Subcutaneous abdominal adipose tissue (tissue), 5 donors: ENCODE data around the gene MIER3.
A peak's percentile ranks its signal among the peaks of the same experiment; 100 is the strongest.

Source experiments
- H3K27ac ChIP-seq: one replicate; pipeline ENCODE4 v1.7.0; 2013; ENCODE audit warnings: low read depth, mild to moderate bottlenecking, inconsistent platforms, low read length, moderate library complexity
- H3K27me3 ChIP-seq, 5 donors: one replicate each; pipeline ENCODE4 v1.7.0; 2013; ENCODE audit warnings: low read length in 5 of 5, inconsistent platforms in 1 of 5; ENCODE audit not compliant: control insufficient read depth in 5 of 5, insufficient read depth in 4 of 5
- H3K36me3 ChIP-seq, 5 donors: one replicate each; pipeline ENCODE4 v1.7.0; 2013; ENCODE audit warnings: low read length in 5 of 5; ENCODE audit not compliant: control insufficient read depth in 5 of 5, insufficient read depth in 5 of 5
- H3K4me1 ChIP-seq, 5 donors: one replicate each; pipeline ENCODE4 v1.7.0; 2013; ENCODE audit warnings: low read length in 5 of 5, mild to moderate bottlenecking in 3 of 5, moderate library complexity in 1 of 5; ENCODE audit not compliant: control insufficient read depth in 5 of 5, insufficient read depth in 5 of 5
- H3K4me3 ChIP-seq, 5 donors: one replicate each; pipeline ENCODE4 v1.7.0; 2013; ENCODE audit warnings: low read length in 5 of 5, low read depth in 1 of 5
- H3K9ac ChIP-seq, 5 donors: one replicate each; pipeline ENCODE4 v1.7.0; 2013; ENCODE audit warnings: low read length in 5 of 5, mild to moderate bottlenecking in 4 of 5, moderate library complexity in 3 of 5
- H3K9me3 ChIP-seq, 5 donors: one replicate each; pipeline ENCODE4 v1.7.0; 2013; ENCODE audit warnings: low read length in 5 of 5; ENCODE audit not compliant: control insufficient read depth in 5 of 5
- donor health status: healthy.
- donor health status: healthy.
- donor health status: healthy.
- donor health status: healthy.
- donor health status: healthy.

The MIER3 gene

GRCh38 chr5:56951946-56952691, at the start of gene MIER3:
TSS of gene MIER3 (minus strand) at chr5:56952123. CDS start at chr5:56952102, 21 bp downstream.
- Histone ChIP-seq H3K9ac (peak within 1 kb of the TSS; percentile 82 to 86 (median 82)), H3K36me3 (peaks cover 0 to 9% (median 0%) of the 10 kb centered on the region in 5 donors), H3K27me3 (no peaks in the 10 kb centered on the region), H3K4me1 (peaks cover 0 to 27% (median 21%) of the 10 kb centered on the region in 5 donors), H3K27ac (peak within 1 kb of the TSS; percentile 81), H3K4me3 (peak within 1 kb of the TSS; percentile 76 to 88 (median 85)), H3K9me3 (no peaks in the 10 kb centered on the region)

DNA sequence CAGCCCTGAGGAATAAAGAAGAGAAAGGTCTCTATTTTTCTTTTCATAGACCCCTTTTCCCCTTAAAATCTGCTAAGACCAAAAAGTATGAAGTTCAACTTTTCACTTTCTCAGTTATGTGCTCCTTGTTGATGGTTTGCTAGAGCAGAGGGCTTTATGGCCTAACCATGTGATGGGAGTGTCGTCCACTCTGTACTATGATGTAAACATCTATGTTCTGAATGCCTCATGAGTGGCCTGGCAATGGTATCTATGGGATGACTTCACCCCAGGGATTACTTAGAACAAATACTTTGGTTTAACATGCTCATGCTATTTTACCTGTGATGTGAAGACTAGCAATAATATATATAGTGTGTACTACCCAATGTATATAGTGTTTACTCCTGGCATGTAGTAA, 43.7 kb upstream of the MIER3 start:
- no peak overlapping the region for H3K4me3 ChIP-seq

DNA sequence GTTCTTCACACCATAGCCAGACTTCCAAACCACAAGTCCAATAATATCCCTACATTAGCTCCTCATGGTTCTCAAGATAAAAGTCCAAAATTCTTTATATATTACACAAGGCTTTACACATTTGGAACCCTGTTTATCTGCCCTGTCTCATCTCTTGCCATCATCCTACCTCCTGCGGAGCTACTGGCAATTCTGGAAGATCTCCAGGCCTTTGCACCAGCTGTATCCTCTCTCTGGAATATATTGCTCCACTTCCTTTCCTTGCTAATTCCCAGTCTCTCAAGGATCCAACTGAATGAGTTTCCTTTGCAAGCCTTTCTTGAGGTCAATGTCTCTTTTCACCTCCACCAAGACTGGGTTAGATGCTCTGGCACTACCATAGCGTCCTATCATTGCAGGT, 41.3 kb upstream of the MIER3 start:
- Histone ChIP-seq H3K4me1 (no peaks in the 10 kb centered on the region), H3K27me3 (no peaks in the 10 kb centered on the region), H3K9me3 (no peaks in the 10 kb centered on the region), H3K36me3 (no peaks in the 10 kb centered on the region), H3K27ac (no peak overlapping the region), H3K9ac (no peak overlapping the region), H3K4me3 (no peak overlapping the region)

More for the DNA sequence above, 43.7 kb upstream of the MIER3 start:
- H3K36me3 ChIP-seq = no peaks in the 10 kb centered on the region
- no peaks in the 10 kb centered on the region for H3K27me3 ChIP-seq
- H3K9me3 ChIP-seq = no peaks in the 10 kb centered on the region
- no peak overlapping the region for H3K9ac ChIP-seq
- H3K27ac ChIP-seq = no peak overlapping the region
- H3K4me1 ChIP-seq = no peaks in the 10 kb centered on the region

GRCh38 chr5:56989676-56990075, 37.8 kb upstream of the MIER3 start:
- Histone ChIP-seq H3K9me3 (no peaks in the 10 kb centered on the region), H3K9ac (no peak overlapping the region), H3K36me3 (no peaks in the 10 kb centered on the region), H3K4me1 (no peaks in the 10 kb centered on the region), H3K27ac (no peak overlapping the region), H3K27me3 (no peaks in the 10 kb centered on the region), H3K4me3 (no peak overlapping the region)

GRCh38 chr5:56988490-56988889, 36.6 kb upstream of the MIER3 start:
- no peaks in the 10 kb centered on the region for H3K9me3 ChIP-seq
- H3K27ac ChIP-seq = no peak overlapping the region
- H3K4me3 ChIP-seq = no peak overlapping the region
- no peak overlapping the region for H3K9ac ChIP-seq
- no peaks in the 10 kb centered on the region for H3K4me1 ChIP-seq
- H3K36me3 ChIP-seq = no peaks in the 10 kb centered on the region
- H3K27me3 ChIP-seq = no peaks in the 10 kb centered on the region

DNA sequence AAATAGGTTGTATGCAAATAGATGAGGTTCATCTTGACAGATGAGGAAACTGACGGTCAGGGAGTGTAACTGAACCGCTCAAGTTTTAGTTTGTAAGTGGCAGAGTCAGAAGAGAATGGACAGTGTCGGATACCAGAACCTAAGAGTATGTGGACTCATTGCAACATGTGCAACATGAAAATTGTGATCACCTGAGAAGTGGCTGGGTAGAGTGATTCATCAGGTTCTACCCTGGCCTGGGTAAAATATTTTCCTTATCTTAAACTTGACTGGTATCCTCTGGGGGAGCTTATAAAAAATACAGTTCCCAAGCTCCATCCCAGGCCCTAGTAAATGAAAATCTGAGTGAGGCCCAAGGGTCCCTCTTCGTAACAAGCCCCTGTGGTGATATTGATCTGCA, 35.2 kb upstream of the MIER3 start:
- no peak overlapping the region for H3K4me3 ChIP-seq
- no peaks in the 10 kb centered on the region for H3K27me3 ChIP-seq
- no peak overlapping the region for H3K27ac ChIP-seq
- H3K36me3 ChIP-seq = no peaks in the 10 kb centered on the region
- no peaks in the 10 kb centered on the region for H3K4me1 ChIP-seq
- no peaks in the 10 kb centered on the region for H3K9me3 ChIP-seq
- no peak overlapping the region for H3K9ac ChIP-seq

- H3K27me3 ChIP-seq = no peaks in the 10 kb centered on the region
- no peak overlapping the region for H3K27ac ChIP-seq
- H3K9me3 ChIP-seq = no peaks in the 10 kb centered on the region
- H3K9ac ChIP-seq = no peak overlapping the region
- H3K4me3 ChIP-seq = no peak overlapping the region
- H3K36me3 ChIP-seq = no peaks in the 10 kb centered on the region
- H3K4me1 ChIP-seq = no peaks in the 10 kb centered on the region
Measured at GRCh38 chr5:56986626-56986947, 34.7 kb upstream of the MIER3 start.

GRCh38 chr5:56985936-56986625, 34.2 kb upstream of the MIER3 start:
- no peaks in the 10 kb centered on the region for H3K36me3 ChIP-seq
- no peaks in the 10 kb centered on the region for H3K4me1 ChIP-seq
- H3K9me3 ChIP-seq = no peaks in the 10 kb centered on the region
- H3K27me3 ChIP-seq = no peaks in the 10 kb centered on the region
- no peak overlapping the region for H3K27ac ChIP-seq
- no peak overlapping the region for H3K9ac ChIP-seq
- no peak overlapping the region for H3K4me3 ChIP-seq

- Histone ChIP-seq H3K4me3 (no peak overlapping the region), H3K36me3 (no peaks in the 10 kb centered on the region), H3K9me3 (no peaks in the 10 kb centered on the region), H3K27ac (no peak overlapping the region), H3K9ac (no peak overlapping the region), H3K27me3 (peaks cover 0 to 5% (median 0%) of the 10 kb centered on the region in 5 donors), H3K4me1 (no peaks in the 10 kb centered on the region)
Measured at GRCh38 chr5:56984445-56984844, 32.5 kb upstream of the MIER3 start.

DNA sequence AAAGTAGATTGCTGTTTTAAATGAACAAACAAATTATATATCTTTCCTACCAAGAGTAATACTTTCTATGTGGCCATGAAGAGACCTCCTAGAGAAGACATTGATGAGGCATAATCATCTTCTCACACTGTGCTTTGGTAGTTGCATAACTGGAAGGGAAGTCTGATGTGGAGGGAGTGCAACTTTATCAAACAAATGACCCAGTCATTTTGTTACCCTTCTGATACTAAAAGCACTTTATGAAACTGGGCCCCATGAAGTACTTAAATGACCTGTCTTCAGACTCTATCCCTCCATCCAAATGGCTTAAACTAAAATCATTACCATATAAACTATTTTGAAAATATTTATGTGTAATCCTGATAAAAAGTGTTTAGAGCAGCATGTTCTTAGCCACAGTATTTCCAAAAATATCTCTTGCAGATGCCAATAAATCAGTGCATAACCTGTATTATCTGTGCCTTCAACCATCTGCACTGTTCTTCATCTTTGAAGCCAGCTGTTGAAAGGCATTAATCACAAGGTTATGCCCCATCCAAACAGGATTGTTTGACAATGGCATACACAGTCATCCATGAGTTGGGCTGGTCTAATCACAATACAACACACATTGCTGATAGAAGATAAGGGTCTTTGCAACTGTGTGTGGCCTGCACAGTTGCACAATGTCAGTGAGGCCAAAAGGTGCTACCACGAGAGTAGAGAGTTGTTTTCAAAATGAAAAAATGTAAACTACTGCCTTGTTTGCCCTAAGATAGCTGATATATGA, 31.9 kb upstream of the MIER3 start:
- H3K27ac ChIP-seq = no peak overlapping the region
- H3K4me3 ChIP-seq = no peak overlapping the region
- H3K27me3 ChIP-seq = peaks cover 0 to 5% (median 0%) of the 10 kb centered on the region in 5 donors
- no peaks in the 10 kb centered on the region for H3K4me1 ChIP-seq
- H3K36me3 ChIP-seq = no peaks in the 10 kb centered on the region
- no peaks in the 10 kb centered on the region for H3K9me3 ChIP-seq
- H3K9ac ChIP-seq = no peak overlapping the region
